ENCODE measurements around the gene ATXN7L1.

- TF ChIP-seq EP300 (IDR thresholded peaks at IDR 0.05) (peak in 1 of 4 donors; percentile 21), CTCF (IDR thresholded peaks at IDR 0.05) (no peak), POLR2AphosphoS5 (IDR thresholded peaks at IDR 0.05) (peak; percentile 23 to 69 (median 32))
These were observed 276.8 kb downstream of the ATXN7L1 start for GRCh38 chr7:105599551-105599950.
